HCT116 (cell line): Measurements from ENCODE around the gene SDCBP2. TPM values are rescaled to one million over a fixed set of nuclear protein-coding genes. Genes with fewer than 3 reads are reported as not detected.

Experiments
- ATAC-seq: fragments of 200-7000 bp; cut with Tn5 transposase; 2 replicates; pipeline ENCODE4 v1.9.1; 2020; ENCODE audit warnings: mild to moderate bottlenecking, moderate library complexity
- BruUV-seq: library from RNA; stranded (reverse); fragments of 400-500 nt; replicated peaks from 2 replicates; lab custom pipeline; 2021; lab: Mats Ljungman, UMichigan
- CTCF ChIA-PET: fragments of 300-600 bp; sonication (Branson Sonifier 250); formaldehyde crosslinking; loops from one replicate; lab custom pipeline; 2021; ENCODE audit warnings: antibody characterized with exemption; lab: Charles Lee
- POLR2A ChIA-PET: fragments of 300-600, 350-600 bp; sonication (Branson Sonifier 250); formaldehyde crosslinking; loops from one replicate; lab custom pipeline; 2021; ENCODE audit warnings: antibody characterized with exemption; lab: Charles Lee
- RAD21 ChIA-PET, 2 experiments: fragments of 300-600 bp; sonication (Branson Sonifier 250); formaldehyde crosslinking; loops; one replicate each; lab custom pipeline; 2023; ENCODE audit warnings: low total read pairs in 2 of 2; ENCODE audit not compliant: uncharacterized antibody in 2 of 2, unreplicated experiment in 2 of 2, low non-redundant PET in 1 of 2; lab: Charles Lee
- DNase-seq: peaks from one replicate; pipeline ENCODE4 v3.0.0-alpha.2; 2010; ENCODE audit warnings: low read depth, low spot score
- H2AFZ ChIP-seq: fragments of 200-600 bp; shearing (Covaris generic), sonication (generic); 2 replicates; pipeline ENCODE4 v1.6.1; 2017; ENCODE audit warnings: low read depth, mixed run types, mixed read lengths, antibody characterized with exemption, low read length; ENCODE audit not compliant: poor library complexity, severe bottlenecking
- H3K27ac ChIP-seq: 2 replicates; pipeline ENCODE4 v1.5.1; 2012; ENCODE audit warnings: low read depth, low read length
- H3K27me3 ChIP-seq: fragments of 200-600 bp; sonication (generic); 2 replicates; pipeline ENCODE4 v1.6.1; 2016; ENCODE audit warnings: mixed run types, low read length, mixed read lengths; ENCODE audit not compliant: insufficient read depth
- H3K36me3 ChIP-seq, 2 experiments: fragments of 200-500 bp in 1 of 2; fragments of 200-600 bp in 1 of 2; sonication (Bioruptor generic) in 1 of 2; sonication (generic) in 1 of 2; 2 replicates each; pipeline versions ENCODE4 v1.5.1 to v1.6.1; 2014 to 2016; ENCODE audit warnings: low read length in 2 of 2, inconsistent platforms in 1 of 2, mixed read lengths in 1 of 2, mixed run types in 1 of 2; ENCODE audit not compliant: insufficient read depth in 2 of 2, control insufficient read depth in 1 of 2
- H3K4me1 ChIP-seq, 2 experiments: fragments of 200-600 bp in 1 of 2; sonication (generic) in 1 of 2; 2 replicates each; pipeline versions ENCODE4 v1.5.1 to v1.6.1; 2012 to 2017; ENCODE audit warnings: low read length in 2 of 2, inconsistent platforms in 1 of 2, mild to moderate bottlenecking in 1 of 2, mixed read lengths in 1 of 2, mixed run types in 1 of 2, moderate library complexity in 1 of 2; ENCODE audit not compliant: insufficient read depth in 2 of 2, control insufficient read depth in 1 of 2
- H3K4me2 ChIP-seq: fragments of 200-600 bp; sonication (generic); 2 replicates; pipeline ENCODE4 v1.6.1; 2017; ENCODE audit warnings: mixed run types, low read length, mixed read lengths
- H3K4me3 ChIP-seq, 2 experiments: fragments of 200-600 bp in 1 of 2; sonication (generic) in 1 of 2; replicated peaks in 1 of 2; 2 replicates each; pipeline ENCODE4 v1.5.1; 2011 to 2016; ENCODE audit warnings: low read length in 2 of 2, control low read depth in 1 of 2, low read depth in 1 of 2, mild to moderate bottlenecking in 1 of 2, mixed read lengths in 1 of 2, mixed run types in 1 of 2
- H3K79me2 ChIP-seq: fragments of 200-600 bp; sonication (generic); 2 replicates; pipeline ENCODE4 v1.6.1; 2017; ENCODE audit warnings: mild to moderate bottlenecking, mixed run types, low read length, moderate library complexity, mixed read lengths; ENCODE audit not compliant: insufficient read depth
- H3K9ac ChIP-seq: fragments of 200-600 bp; sonication (generic); 2 replicates; pipeline ENCODE4 v1.6.1; 2016; ENCODE audit warnings: low read length, mixed read lengths
- H3K9me2 ChIP-seq: fragments of 200-600 bp; sonication (generic), shearing (Covaris generic); 2 replicates; pipeline ENCODE4 v1.6.1; 2017; ENCODE audit warnings: mixed run types, mild to moderate bottlenecking, moderate library complexity; ENCODE audit not compliant: insufficient read depth
- H3K9me3 ChIP-seq, 2 experiments: fragments of 200-500 bp in 1 of 2; fragments of 200-600 bp in 1 of 2; sonication (Bioruptor generic) in 1 of 2; sonication (generic) in 1 of 2; 2 replicates each; pipeline ENCODE4 v1.6.1; 2014 to 2017; ENCODE audit warnings: low read length in 2 of 2, mixed read lengths in 2 of 2, inconsistent platforms in 1 of 2, low read depth in 1 of 2, mild to moderate bottlenecking in 1 of 2, mixed run types in 1 of 2, moderate library complexity in 1 of 2; ENCODE audit not compliant: control insufficient read depth in 1 of 2, insufficient read depth in 1 of 2
- H4K20me1 ChIP-seq: fragments of 200-600 bp; sonication (generic), shearing (Covaris generic); 2 replicates; pipeline ENCODE4 v1.6.1; 2017; ENCODE audit warnings: mixed run types, mild to moderate bottlenecking, moderate library complexity; ENCODE audit not compliant: insufficient read depth
- CBX3 ChIP-seq: IDR thresholded peaks from 2 replicates; pipeline ENCODE4 v1.6.1; 2012; ENCODE audit warnings: low read depth
- CEBPB ChIP-seq: IDR thresholded peaks from 2 replicates; pipeline ENCODE4 v1.6.1; 2012; ENCODE audit warnings: low read depth
- EZH2 ChIP-seq: fragments of 200-600 bp; sonication (generic); IDR thresholded peaks from 2 replicates; pipeline ENCODE4 v1.6.1; 2017; ENCODE audit warnings: antibody characterized with exemption, mixed run types
- SRF ChIP-seq: IDR thresholded peaks from 2 replicates; pipeline ENCODE4 v1.6.1; 2012; ENCODE audit warnings: low read depth
- intact Hi-C: fragments of 100-400 bp; cut with micrococcal nuclease; formaldehyde crosslinking; loops from 2 replicates; pipeline ENCODE4 v1.10.0; 2022
- total RNA-seq: library from RNA; stranded (reverse); gene quantifications from one replicate; pipeline ENCODE4 v1.2.1, GENCODE V29; 2021; ENCODE audit not compliant: unreplicated experiment
- TF ChIP-seq, protein P1 (sequence below): IDR thresholded peaks from 2 replicates; pipeline ENCODE4 v1.6.1; 2011; ENCODE audit warnings: mild to moderate bottlenecking, low read length, moderate library complexity; ENCODE audit not compliant: insufficient replicate concordance; ENCODE audit errors: extremely low read depth
- TF ChIP-seq, protein P2 (sequence below), 3 experiments: fragments of 200-600 bp in 1 of 3; sonication (generic) in 1 of 3; IDR thresholded peaks in 2 of 3; conservative IDR thresholded peaks in 1 of 3; 2 replicates each; pipeline ENCODE4 v1.5.1; 2012 to 2017; ENCODE audit warnings: low read depth in 2 of 3, low read length in 2 of 3, antibody characterized with exemption in 1 of 3, borderline replicate concordance in 1 of 3, control low read depth in 1 of 3, mild to moderate bottlenecking in 1 of 3, mixed read lengths in 1 of 3, mixed run types in 1 of 3, moderate library complexity in 1 of 3; ENCODE audit not compliant: insufficient read depth in 1 of 3

Gene SDCBP2
- total RNA-seq, 1 experiment from 2014 or later: 3.4 TPM

DNA sequence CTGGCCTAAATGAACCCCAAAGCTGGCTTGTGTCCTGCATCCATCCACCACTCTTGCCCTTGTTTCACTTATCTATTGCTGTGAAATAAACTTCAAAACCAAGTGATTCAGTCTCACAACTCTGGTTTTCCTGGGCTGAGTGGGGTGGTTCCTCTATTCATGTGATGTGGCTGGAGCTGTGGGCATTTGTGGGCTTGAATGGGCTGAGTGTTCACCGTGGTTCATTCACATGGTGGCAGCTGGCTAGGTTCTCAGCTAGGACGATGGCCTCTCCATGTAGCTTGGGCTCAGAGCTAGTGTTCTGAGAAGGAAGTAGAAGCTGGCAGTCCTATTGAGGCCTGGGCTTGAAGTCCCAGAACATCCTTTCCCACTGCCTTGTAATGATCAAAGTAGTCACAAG lies 33.5 kb upstream of the SDCBP2 start:
- intact Hi-C loops: no loop called here
- no peak overlapping the region for H2AFZ ChIP-seq
- H3K4me2 ChIP-seq: no peak overlapping the region
- H3K27me3 ChIP-seq: no peaks in the 10 kb centered on the region
- H3K36me3 ChIP-seq: peaks cover 6 to 15% of the 10 kb centered on the region in 2 experiments
- H3K9ac ChIP-seq: no peak overlapping the region
- CTCF ChIA-PET: no interaction called here
- DNase-seq (no peak), ATAC-seq (no peak)
- H3K27ac ChIP-seq: no peak overlapping the region
- no TSS peak for BruUV-seq
- RAD21 ChIA-PET: no interaction called here
- POLR2A ChIA-PET: no interaction called here
- no peaks in the 10 kb centered on the region for H3K4me1 ChIP-seq
- peaks cover 5% of the 10 kb centered on the region; the same call in 1 of the 2 replicates for H4K20me1 ChIP-seq
- H3K9me2 ChIP-seq: no peaks in the 10 kb centered on the region
- TF ChIP-seq CEBPB (no peak), EZH2 (no peak), CBX3 (no peak), SRF (no peak)
- H3K9me3 ChIP-seq: no peaks in the 10 kb centered on the region
- peaks cover 31% of the 10 kb centered on the region for H3K79me2 ChIP-seq
- no peak overlapping the region for H3K4me3 ChIP-seq

DNA sequence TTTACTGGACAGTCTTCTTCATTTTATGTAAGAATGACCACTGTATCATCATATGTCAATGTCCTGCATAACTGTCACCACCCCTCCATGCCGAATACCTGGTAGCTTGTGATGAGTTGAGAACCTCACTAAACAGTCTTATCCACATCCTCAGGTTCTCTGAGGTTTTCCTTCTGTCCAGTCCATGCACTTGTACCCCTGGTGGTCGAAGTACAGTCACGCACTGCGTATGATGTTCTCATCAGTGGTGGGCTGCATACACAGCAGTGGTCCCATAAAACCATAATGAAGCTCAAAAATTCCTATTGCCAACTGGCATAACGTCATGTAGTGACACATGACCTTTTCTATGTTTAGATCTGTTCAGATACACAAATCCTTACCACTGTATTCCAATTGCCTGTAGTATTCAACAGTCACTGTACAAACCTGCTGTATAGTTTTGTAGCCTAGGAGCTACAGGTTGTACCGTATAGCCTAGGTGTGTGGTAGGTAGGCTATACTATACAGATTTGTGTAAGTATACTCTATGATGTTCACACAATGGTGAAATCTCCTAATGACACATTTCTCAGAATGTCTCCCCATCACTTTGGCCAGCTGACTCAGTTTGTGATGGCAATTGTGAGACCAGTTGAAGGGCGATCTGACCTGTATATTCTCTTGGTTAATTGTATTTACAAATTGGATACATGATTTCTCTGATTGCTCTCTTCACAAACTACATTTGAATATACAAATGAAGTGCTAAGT lies 31.3 kb upstream of the SDCBP2 start:
- H3K36me3 ChIP-seq: peaks cover 6 to 13% of the 10 kb centered on the region in 2 experiments
- H4K20me1 ChIP-seq: 0 out of 2 replicates have a peak, but pooled peaks cover 3% of the 10 kb centered on the region
- no peak for ATAC-seq
- ChIA-PET CTCF (no interaction called here), RAD21 (no interaction called here), POLR2A (no interaction called here)
- intact Hi-C loops: no loop called here
- BruUV-seq: no TSS peak
- no peak for DNase-seq
- no peak overlapping the region for H3K27ac ChIP-seq
- H3K27me3 ChIP-seq: no peaks in the 10 kb centered on the region
- TF ChIP-seq, protein P1, sequence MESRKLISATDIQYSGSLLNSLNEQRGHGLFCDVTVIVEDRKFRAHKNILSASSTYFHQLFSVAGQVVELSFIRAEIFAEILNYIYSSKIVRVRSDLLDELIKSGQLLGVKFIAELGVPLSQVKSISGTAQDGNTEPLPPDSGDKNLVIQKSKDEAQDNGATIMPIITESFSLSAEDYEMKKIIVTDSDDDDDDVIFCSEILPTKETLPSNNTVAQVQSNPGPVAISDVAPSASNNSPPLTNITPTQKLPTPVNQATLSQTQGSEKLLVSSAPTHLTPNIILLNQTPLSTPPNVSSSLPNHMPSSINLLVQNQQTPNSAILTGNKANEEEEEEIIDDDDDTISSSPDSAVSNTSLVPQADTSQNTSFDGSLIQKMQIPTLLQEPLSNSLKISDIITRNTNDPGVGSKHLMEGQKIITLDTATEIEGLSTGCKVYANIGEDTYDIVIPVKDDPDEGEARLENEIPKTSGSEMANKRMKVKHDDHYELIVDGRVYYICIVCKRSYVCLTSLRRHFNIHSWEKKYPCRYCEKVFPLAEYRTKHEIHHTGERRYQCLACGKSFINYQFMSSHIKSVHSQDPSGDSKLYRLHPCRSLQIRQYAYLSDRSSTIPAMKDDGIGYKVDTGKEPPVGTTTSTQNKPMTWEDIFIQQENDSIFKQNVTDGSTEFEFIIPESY: no peak
- TF ChIP-seq, protein P2, sequence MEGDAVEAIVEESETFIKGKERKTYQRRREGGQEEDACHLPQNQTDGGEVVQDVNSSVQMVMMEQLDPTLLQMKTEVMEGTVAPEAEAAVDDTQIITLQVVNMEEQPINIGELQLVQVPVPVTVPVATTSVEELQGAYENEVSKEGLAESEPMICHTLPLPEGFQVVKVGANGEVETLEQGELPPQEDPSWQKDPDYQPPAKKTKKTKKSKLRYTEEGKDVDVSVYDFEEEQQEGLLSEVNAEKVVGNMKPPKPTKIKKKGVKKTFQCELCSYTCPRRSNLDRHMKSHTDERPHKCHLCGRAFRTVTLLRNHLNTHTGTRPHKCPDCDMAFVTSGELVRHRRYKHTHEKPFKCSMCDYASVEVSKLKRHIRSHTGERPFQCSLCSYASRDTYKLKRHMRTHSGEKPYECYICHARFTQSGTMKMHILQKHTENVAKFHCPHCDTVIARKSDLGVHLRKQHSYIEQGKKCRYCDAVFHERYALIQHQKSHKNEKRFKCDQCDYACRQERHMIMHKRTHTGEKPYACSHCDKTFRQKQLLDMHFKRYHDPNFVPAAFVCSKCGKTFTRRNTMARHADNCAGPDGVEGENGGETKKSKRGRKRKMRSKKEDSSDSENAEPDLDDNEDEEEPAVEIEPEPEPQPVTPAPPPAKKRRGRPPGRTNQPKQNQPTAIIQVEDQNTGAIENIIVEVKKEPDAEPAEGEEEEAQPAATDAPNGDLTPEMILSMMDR (IDR thresholded peaks at IDR 0.05 in 2 of 3, conservative IDR thresholded peaks at IDR 0.05 in 1 of 3; ENCODE audit: borderline replicate concordance in 1 of 3, insufficient read depth in 1 of 3, low read depth in 2 of 3, low read length in 2 of 3): peak in 2 of 3 experiments; percentile 18 to 20; a peak in 1 of 6 replicates
- H3K9me3 ChIP-seq: no peaks in the 10 kb centered on the region
- no peak overlapping the region for H2AFZ ChIP-seq
- no peak overlapping the region for H3K9ac ChIP-seq
- no peaks in the 10 kb centered on the region for H3K9me2 ChIP-seq
- no peaks in the 10 kb centered on the region for H3K4me1 ChIP-seq
- H3K79me2 ChIP-seq: peaks cover 35% of the 10 kb centered on the region
- H3K4me2 ChIP-seq: no peak overlapping the region
- H3K4me3 ChIP-seq: no peak overlapping the region
